Measurements from ENCODE around the gene CEBPZOS. TPM values are rescaled to one million over a fixed set of nuclear protein-coding genes. Genes with fewer than 3 reads are reported as not detected.

CEBPZOS gene
- total and polyA plus RNA-seq, 12 donors: 27.3 to 190 (median 60.3) TPM

- no peaks in the 10 kb centered on the region for H3K36me3 ChIP-seq
- no peak for TF ChIP-seq CTCF (IDR thresholded peaks at IDR 0.05)
- intact Hi-C loops (cut with DNase I): loop anchor here in 1 of 10 donors (10.0 kb wide), 1 partner anchor 711 kb away; no protein-coding TSS in a partner anchor
- no peak overlapping the region for H3K4me3 ChIP-seq
- WGBS, 2 donors: 73 to 85% methylated on average over 1 of the region's 1 CpG
- ATAC-seq (no peak), DNase-seq (no peak)
- no peak overlapping the region for H3K27ac ChIP-seq
- H3K27me3 ChIP-seq: peaks cover 0 to 7% (median 0%) of the 10 kb centered on the region in 7 donors
- no peaks in the 10 kb centered on the region for H3K4me1 ChIP-seq
- H3K9me3 ChIP-seq: no peaks in the 10 kb centered on the region
Measured at GRCh38 chr2:37173741-37174140, 22.6 kb upstream of the CEBPZOS start.

- no peak for DNase-seq
- H3K36me3 ChIP-seq: no peaks in the 10 kb centered on the region
- H3K27me3 ChIP-seq: peaks cover 0 to 7% (median 0%) of the 10 kb centered on the region in 7 donors
- no peaks in the 10 kb centered on the region for H3K4me1 ChIP-seq
- intact Hi-C loops (cut with DNase I): loop anchor here in 1 of 10 donors (10.0 kb wide), 1 partner anchor 705 kb away; no protein-coding TSS in a partner anchor
- no peak overlapping the region for H3K4me3 ChIP-seq
- ATAC-seq: no peak
- WGBS, 2 donors: 53 to 62% methylated on average over 4 of the region's 4 CpGs
- no peak for TF ChIP-seq CTCF (IDR thresholded peaks at IDR 0.05)
- no peaks in the 10 kb centered on the region for H3K9me3 ChIP-seq
- H3K27ac ChIP-seq: no peak overlapping the region
Measured at GRCh38 chr2:37180006-37180639, 16.2 kb upstream of the CEBPZOS start.

GRCh38 chr2:37180640-37181039, 15.7 kb upstream of the CEBPZOS start:
- DNase-seq (no peak), ATAC-seq (no peak)
- 96 to 97% methylated on average over 5 of the region's 5 CpGs for WGBS, 2 donors
- no peaks in the 10 kb centered on the region for H3K4me1 ChIP-seq
- H3K9me3 ChIP-seq: no peaks in the 10 kb centered on the region
- H3K27me3 ChIP-seq: peaks cover 0 to 7% (median 0%) of the 10 kb centered on the region in 7 donors
- no peak for TF ChIP-seq CTCF (IDR thresholded peaks at IDR 0.05)
- H3K36me3 ChIP-seq: no peaks in the 10 kb centered on the region
- no peak overlapping the region for H3K27ac ChIP-seq
- intact Hi-C loops (cut with DNase I): loop anchor here in 1 of 10 donors (10.0 kb wide), 1 partner anchor 704 kb away; no protein-coding TSS in a partner anchor
- no peak overlapping the region for H3K4me3 ChIP-seq

- Histone ChIP-seq H3K4me1 (no peaks in the 10 kb centered on the region), H3K36me3 (no peaks in the 10 kb centered on the region), H3K27me3 (peaks cover 0 to 4% (median 0%) of the 10 kb centered on the region in 7 donors), H3K27ac (no peak overlapping the region), H3K4me3 (no peak overlapping the region), H3K9me3 (no peaks in the 10 kb centered on the region)
- ATAC-seq (no peak), DNase-seq (no peak)
- WGBS, 2 donors: 70 to 74% methylated on average over 17 of the region's 17 CpGs
- no peak for TF ChIP-seq CTCF (IDR thresholded peaks at IDR 0.05)
- intact Hi-C loops (cut with DNase I): loop anchor here in 1 of 10 donors (10.0 kb wide), 1 partner anchor 703 kb away; no protein-coding TSS in a partner anchor
Measured at GRCh38 chr2:37181726-37182684, 14.3 kb upstream of the CEBPZOS start.

Measured in heart right ventricle (tissue), 16 donors.